ENCODE results near the gene PPP6C.
"Not testable (repeated sequence)": the region's sequence is repeated elsewhere in the genome, so short reads cannot be mapped to it uniquely, and the experiment has no call there.

PPP6C gene

GRCh38 chr9:125110464-125110863 lies 79.1 kb downstream of the PPP6C start:
- Histone ChIP-seq H3K4me3 (ENCODE audit: low read depth, low read length) (no peak overlapping the region), H3K4me1 (ENCODE audit: control insufficient read depth, insufficient read depth, low read length) (no peaks in the 10 kb centered on the region), H3K9ac (ENCODE audit: low read length) (no peak overlapping the region), H3K27me3 (ENCODE audit: control insufficient read depth, insufficient read depth, low read length) (no peaks in the 10 kb centered on the region), H3K9me3 (ENCODE audit: control insufficient read depth, insufficient read depth, low read depth, low read length) (peaks cover 28% of the 10 kb centered on the region), H3K27ac (ENCODE audit: low read depth, low read length) (no peak overlapping the region), H3K36me3 (ENCODE audit: control insufficient read depth, insufficient read depth, low read length) (peaks cover 2% of the 10 kb centered on the region; the same call in 1 of the 2 replicates)

DNA sequence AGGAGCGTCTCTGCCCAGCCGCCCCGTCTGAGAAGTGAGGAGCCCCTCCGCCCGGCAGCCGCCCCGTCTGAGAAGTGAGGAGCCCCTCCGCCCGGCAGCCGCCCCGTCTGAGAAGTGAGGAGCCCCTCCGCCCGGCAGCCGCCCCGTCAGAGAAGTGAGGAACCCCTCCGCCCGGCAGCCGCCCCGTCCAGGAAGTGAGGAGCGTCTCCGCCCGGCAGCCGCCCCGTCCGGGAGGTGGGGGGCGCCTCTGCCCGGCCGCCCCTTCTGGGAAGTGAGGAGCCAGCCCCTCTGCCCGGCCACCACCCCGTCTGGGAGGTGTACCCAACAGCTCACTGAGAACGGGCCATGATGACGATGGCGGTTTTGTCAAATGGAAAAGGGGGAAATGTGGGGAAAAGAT lies 81.1 kb downstream of the PPP6C start:
- not testable (repeated sequence) for H3K27ac ChIP-seq (ENCODE audit: low read depth, low read length); H3K36me3 ChIP-seq (ENCODE audit: control insufficient read depth, insufficient read depth, low read length); H3K4me1 ChIP-seq (ENCODE audit: control insufficient read depth, insufficient read depth, low read length); H3K27me3 ChIP-seq (ENCODE audit: control insufficient read depth, insufficient read depth, low read length); H3K9ac ChIP-seq (ENCODE audit: low read length); H3K4me3 ChIP-seq (ENCODE audit: low read depth, low read length)
- peaks cover 26% of the 10 kb centered on the region for H3K9me3 ChIP-seq (ENCODE audit: control insufficient read depth, insufficient read depth, low read depth, low read length)

DNA sequence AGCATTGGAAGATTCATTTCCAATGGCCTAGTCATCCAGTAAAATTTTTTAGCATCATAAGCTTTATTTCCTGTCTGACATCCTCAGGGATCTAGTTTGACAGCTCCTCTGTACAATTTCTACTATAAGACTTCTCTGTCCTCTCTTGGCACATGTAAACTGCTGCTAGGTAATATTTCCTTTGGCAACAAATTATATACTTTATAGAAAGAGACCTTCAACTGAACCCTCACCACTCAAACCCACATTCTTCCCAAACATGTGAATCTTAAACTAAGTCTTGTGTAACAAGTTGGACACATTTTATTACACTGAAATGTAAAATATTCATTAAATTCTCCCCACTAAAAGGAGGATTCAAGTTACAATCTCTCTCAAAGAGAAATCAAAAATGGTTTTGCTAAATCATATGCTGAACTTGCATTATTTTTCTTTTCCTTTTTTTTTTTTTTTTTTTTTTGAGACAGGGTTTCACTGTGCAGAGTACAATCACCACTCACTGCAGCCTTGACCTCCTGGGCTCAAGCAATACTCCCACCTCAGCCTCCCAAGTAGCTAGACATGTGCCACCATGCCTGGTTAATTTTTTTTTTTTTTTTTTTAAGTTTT lies 83.2 kb downstream of the PPP6C start:
- no peaks in the 10 kb centered on the region for H3K4me1 ChIP-seq (ENCODE audit: control insufficient read depth, insufficient read depth, low read length)
- H3K36me3 ChIP-seq (ENCODE audit: control insufficient read depth, insufficient read depth, low read length), result peaks cover 2% of the 10 kb centered on the region; the same call in 1 of the 2 replicates
- H3K27me3 ChIP-seq (ENCODE audit: control insufficient read depth, insufficient read depth, low read length), result no peaks in the 10 kb centered on the region
- no peak overlapping the region for H3K9ac ChIP-seq (ENCODE audit: low read length)
- no peak overlapping the region for H3K27ac ChIP-seq (ENCODE audit: low read depth, low read length)
- no peak overlapping the region for H3K4me3 ChIP-seq (ENCODE audit: low read depth, low read length)
- H3K9me3 ChIP-seq (ENCODE audit: control insufficient read depth, insufficient read depth, low read depth, low read length), result peaks cover 12% of the 10 kb centered on the region

GRCh38 chr9:125103770-125104460 lies 85.7 kb downstream of the PPP6C start:
- Histone ChIP-seq H3K36me3 (ENCODE audit: control insufficient read depth, insufficient read depth, low read length) (no peaks in the 10 kb centered on the region), H3K4me1 (ENCODE audit: control insufficient read depth, insufficient read depth, low read length) (no peaks in the 10 kb centered on the region), H3K27me3 (ENCODE audit: control insufficient read depth, insufficient read depth, low read length) (no peaks in the 10 kb centered on the region), H3K27ac (ENCODE audit: low read depth, low read length) (no peak overlapping the region), H3K9ac (ENCODE audit: low read length) (no peak overlapping the region), H3K4me3 (ENCODE audit: low read depth, low read length) (no peak overlapping the region), H3K9me3 (ENCODE audit: control insufficient read depth, insufficient read depth, low read depth, low read length) (peaks cover 6% of the 10 kb centered on the region)

- Histone ChIP-seq H3K9ac (ENCODE audit: low read length) (no peak overlapping the region), H3K4me1 (ENCODE audit: control insufficient read depth, insufficient read depth, low read length) (no peaks in the 10 kb centered on the region), H3K4me3 (ENCODE audit: low read depth, low read length) (no peak overlapping the region), H3K9me3 (ENCODE audit: control insufficient read depth, insufficient read depth, low read depth, low read length) (peaks cover 6% of the 10 kb centered on the region), H3K27me3 (ENCODE audit: control insufficient read depth, insufficient read depth, low read length) (no peaks in the 10 kb centered on the region), H3K36me3 (ENCODE audit: control insufficient read depth, insufficient read depth, low read length) (no peaks in the 10 kb centered on the region), H3K27ac (ENCODE audit: low read depth, low read length) (no peak overlapping the region)
Observed at GRCh38 chr9:125103021-125103420, 86.6 kb downstream of the PPP6C start.

GRCh38 chr9:125100822-125101221 lies 88.8 kb downstream of the PPP6C start:
- Histone ChIP-seq H3K27me3 (ENCODE audit: control insufficient read depth, insufficient read depth, low read length) (no peaks in the 10 kb centered on the region), H3K4me3 (ENCODE audit: low read depth, low read length) (no peak overlapping the region), H3K4me1 (ENCODE audit: control insufficient read depth, insufficient read depth, low read length) (no peaks in the 10 kb centered on the region), H3K9ac (ENCODE audit: low read length) (no peak overlapping the region), H3K9me3 (ENCODE audit: control insufficient read depth, insufficient read depth, low read depth, low read length) (peaks cover 9% of the 10 kb centered on the region), H3K27ac (ENCODE audit: low read depth, low read length) (no peak overlapping the region), H3K36me3 (ENCODE audit: control insufficient read depth, insufficient read depth, low read length) (no peaks in the 10 kb centered on the region)

GRCh38 chr9:125099816-125100215 lies 89.8 kb downstream of the PPP6C start:
- H3K4me1 ChIP-seq (ENCODE audit: control insufficient read depth, insufficient read depth, low read length), result no peaks in the 10 kb centered on the region
- no peak overlapping the region for H3K4me3 ChIP-seq (ENCODE audit: low read depth, low read length)
- no peaks in the 10 kb centered on the region for H3K27me3 ChIP-seq (ENCODE audit: control insufficient read depth, insufficient read depth, low read length)
- H3K27ac ChIP-seq (ENCODE audit: low read depth, low read length), result no peak overlapping the region
- H3K9me3 ChIP-seq (ENCODE audit: control insufficient read depth, insufficient read depth, low read depth, low read length), result peaks cover 9% of the 10 kb centered on the region
- H3K36me3 ChIP-seq (ENCODE audit: control insufficient read depth, insufficient read depth, low read length), result peaks cover 6% of the 10 kb centered on the region; the same call in 1 of the 2 replicates
- H3K9ac ChIP-seq (ENCODE audit: low read length), result no peak overlapping the region
